Activated B cell treated with CpG ODN at 0.5 μM for 24 hours (primary cell): ENCODE results near the gene CHRND. TPM values are rescaled to one million over a fixed set of nuclear protein-coding genes. Genes with fewer than 3 reads are reported as not detected.

Experiments
- ATAC-seq: fragments of 200-7000 bp; cut with Tn5 transposase; one replicate; pipeline ENCODE4 v1.10.0; 2021; ENCODE audit warnings: low read depth, mild to moderate bottlenecking, moderate library complexity
- CTCF ChIA-PET: fragments of 350-600 bp; sonication (Branson Sonifier 250); formaldehyde crosslinking; loops from one replicate; lab custom pipeline; 2021; ENCODE audit warnings: antibody characterized with exemption; lab: Charles Lee
- POLR2A ChIA-PET: fragments of 350-600 bp; sonication (Branson Sonifier 250); formaldehyde crosslinking; loops from one replicate; lab custom pipeline; 2021; ENCODE audit warnings: antibody characterized with exemption; lab: Charles Lee
- DNase-seq: peaks from one replicate; pipeline ENCODE4 v3.0.0; 2022
- H3K27ac Mint-ChIP-seq: one replicate; pipeline ENCODE4 v1.8.0; 2020; ENCODE audit warnings: mixed read lengths
- H3K27me3 Mint-ChIP-seq: one replicate; pipeline ENCODE4 v1.8.0; 2021; ENCODE audit warnings: mixed read lengths
- H3K36me3 Mint-ChIP-seq: one replicate; pipeline ENCODE4 v1.8.0; 2021; ENCODE audit warnings: low read depth, mixed read lengths
- H3K4me1 Mint-ChIP-seq: one replicate; pipeline ENCODE4 v1.8.0; 2021; ENCODE audit warnings: mixed read lengths
- H3K4me3 Mint-ChIP-seq: one replicate; pipeline ENCODE4 v1.8.0; 2020; ENCODE audit warnings: mild to moderate bottlenecking, mixed read lengths
- H3K9me3 Mint-ChIP-seq: one replicate; pipeline ENCODE4 v1.8.0; 2020; ENCODE audit warnings: mixed read lengths
- intact Hi-C: fragments of 100-400 bp; cut with micrococcal nuclease; formaldehyde crosslinking; loops from one replicate; pipeline ENCODE4 v1.15.1; 2024
- total RNA-seq: library from RNA; stranded (reverse); gene quantifications from 2 replicates; pipeline ENCODE4 v1.2.3, GENCODE V29; 2022
- TF ChIP-seq, protein P1 (sequence below): fragments of 200-600 bp; IDR thresholded peaks from one replicate; pipeline ENCODE4 v1.8.0; 2022; ENCODE audit warnings: antibody characterized with exemption, mild to moderate bottlenecking

The CHRND gene
- total RNA-seq, 1 donor from 2014 or later: not detected

DNA sequence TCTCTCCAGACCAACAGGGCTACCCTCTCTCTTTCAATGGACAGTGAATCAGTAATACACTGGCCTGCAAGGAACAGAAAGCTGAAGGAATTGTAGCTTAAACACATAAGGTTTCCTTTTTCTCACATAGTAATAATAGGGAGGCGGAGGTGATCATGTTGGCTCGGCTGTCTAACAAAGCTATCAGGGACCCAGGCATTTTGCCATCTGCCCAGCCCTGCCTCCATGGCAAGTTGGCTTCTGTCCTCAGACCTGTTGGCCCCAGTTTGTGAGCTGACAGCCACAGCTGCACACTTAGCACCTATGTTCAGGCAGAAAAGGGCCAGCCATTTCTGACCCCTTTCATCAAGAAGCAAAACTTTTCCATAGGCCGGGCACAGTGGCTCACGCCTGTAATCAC lies 11.5 kb downstream of the CHRND start:
- TF ChIP-seq, protein P1, sequence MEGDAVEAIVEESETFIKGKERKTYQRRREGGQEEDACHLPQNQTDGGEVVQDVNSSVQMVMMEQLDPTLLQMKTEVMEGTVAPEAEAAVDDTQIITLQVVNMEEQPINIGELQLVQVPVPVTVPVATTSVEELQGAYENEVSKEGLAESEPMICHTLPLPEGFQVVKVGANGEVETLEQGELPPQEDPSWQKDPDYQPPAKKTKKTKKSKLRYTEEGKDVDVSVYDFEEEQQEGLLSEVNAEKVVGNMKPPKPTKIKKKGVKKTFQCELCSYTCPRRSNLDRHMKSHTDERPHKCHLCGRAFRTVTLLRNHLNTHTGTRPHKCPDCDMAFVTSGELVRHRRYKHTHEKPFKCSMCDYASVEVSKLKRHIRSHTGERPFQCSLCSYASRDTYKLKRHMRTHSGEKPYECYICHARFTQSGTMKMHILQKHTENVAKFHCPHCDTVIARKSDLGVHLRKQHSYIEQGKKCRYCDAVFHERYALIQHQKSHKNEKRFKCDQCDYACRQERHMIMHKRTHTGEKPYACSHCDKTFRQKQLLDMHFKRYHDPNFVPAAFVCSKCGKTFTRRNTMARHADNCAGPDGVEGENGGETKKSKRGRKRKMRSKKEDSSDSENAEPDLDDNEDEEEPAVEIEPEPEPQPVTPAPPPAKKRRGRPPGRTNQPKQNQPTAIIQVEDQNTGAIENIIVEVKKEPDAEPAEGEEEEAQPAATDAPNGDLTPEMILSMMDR: no peak
- Mint-ChIP-seq H3K27me3 (peaks cover 7% of the 10 kb centered on the region), H3K36me3 (no peaks in the 10 kb centered on the region), H3K27ac (no peak overlapping the region), H3K4me3 (no peak overlapping the region), H3K4me1 (peaks cover 15% of the 10 kb centered on the region), H3K9me3 (peaks cover 4% of the 10 kb centered on the region)
- intact Hi-C loops: no loop called here
- CTCF ChIA-PET: no interaction called here
- DNase-seq (no peak), ATAC-seq (no peak)
- POLR2A ChIA-PET: interaction anchor here (0.7 kb wide), 1 partner anchor 610 kb away, joined by 3 read pairs; no protein-coding TSS in a partner anchor

DNA sequence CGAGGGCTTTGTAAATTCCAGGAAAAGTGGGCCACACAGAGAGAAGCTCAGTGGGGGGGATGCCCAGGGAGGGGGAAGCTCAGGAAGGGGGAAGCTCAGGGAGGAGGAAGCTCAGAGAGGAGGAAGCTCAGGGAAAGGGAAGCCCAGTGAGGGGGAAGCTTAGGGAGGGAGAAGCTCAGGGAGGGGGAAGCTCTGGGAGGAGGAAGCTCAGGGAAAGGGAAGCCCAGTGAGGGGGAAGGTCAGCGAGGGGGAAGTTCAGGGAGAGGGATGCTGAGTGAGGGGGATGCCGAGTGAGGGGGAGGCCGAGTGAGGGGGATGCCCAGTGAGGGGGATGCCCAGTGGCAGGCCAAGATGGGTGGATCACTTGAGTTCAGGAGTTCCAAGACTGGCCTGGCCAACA lies 12.7 kb downstream of the CHRND start:
- TF ChIP-seq, protein P1: no peak
- no peak for ATAC-seq
- ChIA-PET POLR2A (no interaction called here), CTCF (no interaction called here)
- Mint-ChIP-seq H3K36me3 (no peaks in the 10 kb centered on the region), H3K27ac (no peak overlapping the region), H3K4me1 (peaks cover 15% of the 10 kb centered on the region), H3K4me3 (no peak overlapping the region), H3K9me3 (peaks cover 4% of the 10 kb centered on the region), H3K27me3 (peaks cover 5% of the 10 kb centered on the region)
- intact Hi-C loops: no loop called here
- no peak for DNase-seq

DNA sequence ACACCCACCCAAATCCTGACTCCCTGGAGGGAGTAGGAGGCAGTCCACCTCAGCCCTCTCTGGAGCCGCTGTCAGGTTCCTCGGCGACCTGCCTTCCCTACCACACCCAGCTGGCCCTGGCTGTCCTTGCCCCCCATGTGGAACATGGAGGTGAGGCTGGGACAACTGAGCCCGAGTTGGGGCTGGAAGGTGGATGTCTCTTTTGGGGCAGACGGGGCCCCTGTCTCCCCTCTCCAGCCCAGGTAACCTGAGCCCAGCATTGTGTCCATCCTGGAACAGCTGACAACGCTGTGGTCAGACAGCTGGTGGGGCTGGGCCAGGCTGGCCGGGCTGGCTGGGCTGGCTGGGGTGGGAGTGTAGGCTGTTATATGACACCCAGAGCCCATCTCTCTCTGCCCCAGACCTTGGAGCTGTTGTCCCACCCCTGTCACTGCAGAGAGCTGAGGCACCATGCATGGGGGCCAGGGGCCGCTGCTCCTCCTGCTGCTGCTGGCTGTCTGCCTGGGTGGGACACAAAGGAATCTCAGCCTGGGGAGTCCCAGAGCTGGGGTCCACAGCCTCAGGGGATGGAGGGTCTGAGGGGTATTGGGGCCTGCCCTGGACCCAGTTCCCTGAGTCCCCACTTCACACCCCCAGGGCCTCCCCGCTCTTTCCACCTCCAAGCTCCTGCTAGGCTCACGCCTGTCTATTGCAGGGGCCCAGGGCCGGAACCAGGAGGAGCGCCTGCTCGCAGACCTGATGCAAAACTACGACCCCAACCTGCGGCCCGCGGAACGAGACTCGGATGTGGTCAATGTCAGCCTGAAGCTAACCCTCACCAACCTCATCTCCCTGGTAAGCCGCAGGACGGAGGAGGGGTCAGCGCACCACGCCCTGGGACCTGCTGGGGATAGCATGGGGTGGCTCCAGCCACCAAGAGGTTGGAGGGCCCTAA lies 13.6 kb downstream of the CHRND start, which contains the start of gene CHRNG:
TSS of gene CHRNG (plus strand) at position 395 of the 934 bp plus-strand sequence. CDS start at position 451, 56 bp downstream.
- ChIA-PET CTCF (no interaction called here), POLR2A (no interaction called here)
- no peaks in the 10 kb centered on the region for H3K36me3 Mint-ChIP-seq
- no peak within 1 kb of the TSS for H3K27ac Mint-ChIP-seq
- TF ChIP-seq, protein P1: no peak
- peaks cover 5% of the 10 kb centered on the region for H3K27me3 Mint-ChIP-seq
- intact Hi-C loops: no loop called here
- DNase-seq: no peak
- H3K4me1 Mint-ChIP-seq: peaks cover 15% of the 10 kb centered on the region
- H3K9me3 Mint-ChIP-seq: peaks cover 4% of the 10 kb centered on the region
- no peak within 1 kb of the TSS for H3K4me3 Mint-ChIP-seq
- no peak for ATAC-seq

DNA sequence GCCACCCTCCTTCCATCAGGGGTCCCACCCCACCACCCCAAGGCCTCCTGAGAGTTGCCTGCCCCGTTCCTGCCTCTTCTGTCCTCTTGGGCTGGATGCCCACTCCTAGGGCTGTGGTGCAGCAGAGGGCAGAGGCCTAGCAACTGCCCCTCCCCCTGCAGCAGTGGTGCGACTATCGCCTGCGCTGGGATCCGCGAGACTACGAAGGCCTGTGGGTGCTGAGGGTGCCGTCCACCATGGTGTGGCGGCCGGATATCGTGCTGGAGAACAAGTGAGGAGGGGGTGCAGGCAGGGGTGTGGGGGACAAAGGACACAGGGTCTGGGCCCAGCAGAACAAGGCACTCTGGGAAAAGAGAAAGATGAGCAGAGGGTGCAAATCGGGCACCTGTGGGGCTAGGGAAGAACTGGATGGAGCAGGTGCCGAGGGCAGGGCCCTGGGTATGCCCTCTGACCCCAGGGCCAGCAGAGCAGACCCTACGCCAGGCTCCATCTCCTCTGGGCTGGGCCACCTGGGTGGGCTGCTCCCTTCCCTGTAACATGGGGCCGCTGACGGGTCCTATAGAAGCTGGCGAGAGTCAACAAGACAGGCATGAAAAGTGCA lies 14.6 kb downstream of the CHRND start:
- H3K36me3 Mint-ChIP-seq: peaks cover 5% of the 10 kb centered on the region
- TF ChIP-seq, protein P1: no peak
- CTCF ChIA-PET: no interaction called here

More for the DNA sequence above, 14.6 kb downstream of the CHRND start:
- no peak for DNase-seq
- peaks cover 5% of the 10 kb centered on the region for H3K27me3 Mint-ChIP-seq
- no peak for ATAC-seq
- H3K27ac Mint-ChIP-seq: no peak overlapping the region
- intact Hi-C loops: no loop called here
- POLR2A ChIA-PET: no interaction called here
- peaks cover 4% of the 10 kb centered on the region for H3K9me3 Mint-ChIP-seq
- H3K4me1 Mint-ChIP-seq: peaks cover 15% of the 10 kb centered on the region
- H3K4me3 Mint-ChIP-seq: no peak overlapping the region
